Measurements from ENCODE around the gene SYNE1.
A peak's percentile ranks its signal among the peaks of the same experiment; 100 is the strongest.

Gene SYNE1

GRCh38 chr6:152313542-152314482, 323.4 kb downstream of the SYNE1 start:
- Histone ChIP-seq H3K27me3 (ENCODE audit: control insufficient read depth, insufficient read depth, low read length) (no peaks in the 10 kb centered on the region), H3K36me3 (ENCODE audit: control insufficient read depth, insufficient read depth, low read length) (no peaks in the 10 kb centered on the region), H3K4me3 (ENCODE audit: low read depth, low read length) (no peak overlapping the region; the same call in 1 of the 2 replicates), H3K27ac (ENCODE audit: low read depth, low read length) (peak overlapping the region; percentile 64; the same call in 1 of the 2 replicates), H3K4me1 (ENCODE audit: control insufficient read depth, insufficient read depth, low read length) (peaks cover 9% of the 10 kb centered on the region; the same call in 1 of the 2 replicates), H3K9me3 (ENCODE audit: control insufficient read depth, insufficient read depth, low read depth, low read length) (no peaks in the 10 kb centered on the region), H3K9ac (ENCODE audit: low read length) (peak overlapping the region; percentile 20)

GRCh38 chr6:152312434-152312833, 324.7 kb downstream of the SYNE1 start:
- Histone ChIP-seq H3K27ac (ENCODE audit: low read depth, low read length) (no peak overlapping the region), H3K4me1 (ENCODE audit: control insufficient read depth, insufficient read depth, low read length) (peaks cover 9% of the 10 kb centered on the region; the same call in 1 of the 2 replicates), H3K9ac (ENCODE audit: low read length) (no peak overlapping the region), H3K9me3 (ENCODE audit: control insufficient read depth, insufficient read depth, low read depth, low read length) (no peaks in the 10 kb centered on the region), H3K4me3 (ENCODE audit: low read depth, low read length) (no peak overlapping the region), H3K27me3 (ENCODE audit: control insufficient read depth, insufficient read depth, low read length) (no peaks in the 10 kb centered on the region), H3K36me3 (ENCODE audit: control insufficient read depth, insufficient read depth, low read length) (no peaks in the 10 kb centered on the region)

DNA sequence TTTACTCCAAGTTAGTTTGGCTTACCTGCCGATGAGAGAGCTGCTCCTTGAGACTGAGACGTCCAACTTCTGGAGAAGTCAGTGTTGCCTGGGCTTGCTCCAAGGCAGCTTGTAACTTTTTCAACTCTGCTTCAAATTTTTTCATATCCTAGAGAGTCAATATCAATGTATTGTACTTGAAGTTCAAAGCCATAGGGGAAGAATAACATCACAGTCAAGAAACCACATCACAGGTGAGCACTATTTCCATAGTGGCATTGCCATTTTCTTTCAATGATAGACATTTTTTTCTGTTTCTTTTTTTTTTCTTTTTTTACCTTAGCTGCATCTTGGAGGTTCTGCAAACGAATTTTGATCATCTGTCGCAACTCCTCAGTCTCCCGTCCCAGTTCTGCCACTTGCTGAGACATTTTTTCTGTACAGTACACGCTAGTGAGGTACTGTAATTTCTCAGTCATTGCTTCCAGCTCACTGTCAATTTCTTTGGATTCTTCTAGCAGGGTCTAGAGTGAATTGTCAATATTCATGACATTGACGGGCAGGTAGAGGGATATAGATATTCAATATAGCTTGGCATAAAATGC, 326.7 kb downstream of the SYNE1 start:
- no peaks in the 10 kb centered on the region for H3K27me3 ChIP-seq (ENCODE audit: control insufficient read depth, insufficient read depth, low read length)
- H3K27ac ChIP-seq (ENCODE audit: low read depth, low read length) = no peak overlapping the region
- no peaks in the 10 kb centered on the region for H3K9me3 ChIP-seq (ENCODE audit: control insufficient read depth, insufficient read depth, low read depth, low read length)
- no peak overlapping the region for H3K4me3 ChIP-seq (ENCODE audit: low read depth, low read length)
- H3K36me3 ChIP-seq (ENCODE audit: control insufficient read depth, insufficient read depth, low read length) = no peaks in the 10 kb centered on the region
- peaks cover 9% of the 10 kb centered on the region; the same call in 1 of the 2 replicates for H3K4me1 ChIP-seq (ENCODE audit: control insufficient read depth, insufficient read depth, low read length)
- no peak overlapping the region for H3K9ac ChIP-seq (ENCODE audit: low read length)

- no peaks in the 10 kb centered on the region for H3K27me3 ChIP-seq (ENCODE audit: control insufficient read depth, insufficient read depth, low read length)
- peaks cover 9% of the 10 kb centered on the region; the same call in 1 of the 2 replicates for H3K4me1 ChIP-seq (ENCODE audit: control insufficient read depth, insufficient read depth, low read length)
- no peak overlapping the region for H3K4me3 ChIP-seq (ENCODE audit: low read depth, low read length)
- no peaks in the 10 kb centered on the region for H3K9me3 ChIP-seq (ENCODE audit: control insufficient read depth, insufficient read depth, low read depth, low read length)
- H3K36me3 ChIP-seq (ENCODE audit: control insufficient read depth, insufficient read depth, low read length) = no peaks in the 10 kb centered on the region
- no peak overlapping the region for H3K9ac ChIP-seq (ENCODE audit: low read length)
- H3K27ac ChIP-seq (ENCODE audit: low read depth, low read length) = no peak overlapping the region
Observed at GRCh38 chr6:152309648-152310047, 327.5 kb downstream of the SYNE1 start.

DNA sequence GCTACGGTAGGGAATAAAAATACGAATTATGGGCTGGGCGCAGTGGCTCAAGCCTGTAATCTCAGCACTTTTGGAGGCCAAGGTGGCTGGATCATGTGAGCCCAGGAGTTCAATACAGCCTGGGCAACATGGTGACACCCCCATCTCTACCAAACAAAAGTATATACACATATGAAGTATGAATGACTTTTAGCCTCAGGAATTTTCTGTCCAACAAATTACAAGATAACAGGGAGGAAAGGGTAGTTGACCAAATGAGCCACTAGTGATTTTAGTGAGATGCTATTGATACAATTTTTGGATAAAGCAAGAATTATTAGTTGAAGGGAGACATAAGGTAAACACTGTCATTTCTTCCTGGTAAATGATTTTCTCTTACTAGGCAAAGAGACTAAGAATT, 328.2 kb downstream of the SYNE1 start:
- no peaks in the 10 kb centered on the region for H3K36me3 ChIP-seq (ENCODE audit: control insufficient read depth, insufficient read depth, low read length)
- peaks cover 7% of the 10 kb centered on the region; the same call in 1 of the 2 replicates for H3K4me1 ChIP-seq (ENCODE audit: control insufficient read depth, insufficient read depth, low read length)
- H3K4me3 ChIP-seq (ENCODE audit: low read depth, low read length) = no peak overlapping the region
- no peaks in the 10 kb centered on the region for H3K9me3 ChIP-seq (ENCODE audit: control insufficient read depth, insufficient read depth, low read depth, low read length)
- no peak overlapping the region for H3K27ac ChIP-seq (ENCODE audit: low read depth, low read length)
- H3K9ac ChIP-seq (ENCODE audit: low read length) = no peak overlapping the region
- no peaks in the 10 kb centered on the region for H3K27me3 ChIP-seq (ENCODE audit: control insufficient read depth, insufficient read depth, low read length)

DNA sequence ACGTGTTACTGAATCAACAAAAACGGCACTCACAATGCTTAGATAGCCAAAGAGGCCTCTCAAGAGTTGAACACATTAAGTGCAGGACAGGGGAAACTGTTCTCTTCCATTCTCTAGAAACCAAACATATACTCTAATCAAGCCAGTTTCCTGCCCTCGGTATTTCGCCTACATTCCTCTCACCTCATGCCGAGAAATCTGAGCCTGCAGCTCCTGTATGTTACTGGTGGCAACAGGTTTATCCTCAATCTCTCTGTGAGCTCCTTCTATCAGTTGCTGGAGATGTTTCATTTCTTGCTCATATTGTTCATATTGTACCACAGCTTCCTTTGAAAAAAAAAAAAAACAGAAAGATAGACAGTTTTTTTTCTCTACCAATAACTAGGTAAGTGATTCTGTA, 328.9 kb downstream of the SYNE1 start:
- Histone ChIP-seq H3K9me3 (ENCODE audit: control insufficient read depth, insufficient read depth, low read depth, low read length) (no peaks in the 10 kb centered on the region), H3K9ac (ENCODE audit: low read length) (no peak overlapping the region), H3K27me3 (ENCODE audit: control insufficient read depth, insufficient read depth, low read length) (no peaks in the 10 kb centered on the region), H3K4me3 (ENCODE audit: low read depth, low read length) (no peak overlapping the region), H3K4me1 (ENCODE audit: control insufficient read depth, insufficient read depth, low read length) (no peaks in the 10 kb centered on the region), H3K27ac (ENCODE audit: low read depth, low read length) (no peak overlapping the region), H3K36me3 (ENCODE audit: control insufficient read depth, insufficient read depth, low read length) (no peaks in the 10 kb centered on the region)

- Histone ChIP-seq H3K4me1 (ENCODE audit: control insufficient read depth, insufficient read depth, low read length) (0 out of 2 replicates have a peak, but pooled peaks cover 3% of the 10 kb centered on the region), H3K36me3 (ENCODE audit: control insufficient read depth, insufficient read depth, low read length) (no peaks in the 10 kb centered on the region), H3K27ac (ENCODE audit: low read depth, low read length) (no peak overlapping the region), H3K4me3 (ENCODE audit: low read depth, low read length) (no peak overlapping the region), H3K9ac (ENCODE audit: low read length) (no peak overlapping the region), H3K9me3 (ENCODE audit: control insufficient read depth, insufficient read depth, low read depth, low read length) (no peaks in the 10 kb centered on the region), H3K27me3 (ENCODE audit: control insufficient read depth, insufficient read depth, low read length) (no peaks in the 10 kb centered on the region)
Observed at GRCh38 chr6:152305672-152306071, 331.5 kb downstream of the SYNE1 start.

DNA sequence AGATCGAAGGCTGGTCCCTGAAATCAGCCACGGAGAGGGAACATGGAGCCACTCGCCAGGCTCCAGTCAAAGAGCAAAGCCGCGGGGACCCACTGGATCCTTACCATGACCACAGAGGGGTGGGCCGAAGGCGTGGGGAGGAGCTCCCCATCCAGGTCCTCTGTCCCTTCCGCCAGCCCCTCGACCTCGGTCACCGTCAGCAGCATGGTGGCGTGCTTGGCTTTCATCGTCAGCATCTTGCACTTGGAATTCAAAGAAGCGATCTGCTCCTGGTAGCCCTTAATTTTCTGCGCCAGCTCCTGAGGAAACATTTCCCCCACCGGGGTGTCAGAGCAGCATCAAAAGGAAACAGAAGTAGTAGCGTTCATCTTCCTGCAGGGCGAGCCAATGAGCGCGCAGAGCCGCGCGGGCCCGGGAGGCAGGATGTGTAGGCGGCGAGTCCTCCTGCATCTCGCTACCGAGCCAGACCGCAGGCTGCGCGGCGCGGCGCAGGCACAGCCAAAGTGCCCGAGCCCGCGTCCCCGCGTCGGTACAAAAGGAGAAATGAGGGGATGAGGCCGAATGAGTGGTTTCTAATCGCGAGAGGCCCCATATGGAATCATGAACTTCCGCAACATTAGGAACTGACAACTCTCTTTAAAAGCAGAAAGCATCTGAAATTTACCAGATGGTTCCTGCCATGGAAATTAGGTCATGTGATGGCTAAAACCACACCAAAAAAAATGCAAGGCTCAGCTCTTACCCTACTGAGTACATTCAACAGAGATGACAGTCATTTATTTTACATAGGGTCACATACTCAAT, 335.2 kb downstream of the SYNE1 start:
- H3K4me1 ChIP-seq (ENCODE audit: control insufficient read depth, insufficient read depth, low read length) = peaks cover 12% of the 10 kb centered on the region
- H3K9ac ChIP-seq (ENCODE audit: low read length) = peak overlapping the region; percentile 43
- peak overlapping the region; percentile 71 for H3K4me3 ChIP-seq (ENCODE audit: low read depth, low read length)
- no peaks in the 10 kb centered on the region for H3K36me3 ChIP-seq (ENCODE audit: control insufficient read depth, insufficient read depth, low read length)
- no peaks in the 10 kb centered on the region for H3K9me3 ChIP-seq (ENCODE audit: control insufficient read depth, insufficient read depth, low read depth, low read length)
- H3K27me3 ChIP-seq (ENCODE audit: control insufficient read depth, insufficient read depth, low read length) = no peaks in the 10 kb centered on the region
- H3K27ac ChIP-seq (ENCODE audit: low read depth, low read length) = no peak overlapping the region

GRCh38 chr6:152301021-152301764, 336.0 kb downstream of the SYNE1 start:
- H3K27me3 ChIP-seq (ENCODE audit: control insufficient read depth, insufficient read depth, low read length) = no peaks in the 10 kb centered on the region
- no peaks in the 10 kb centered on the region for H3K9me3 ChIP-seq (ENCODE audit: control insufficient read depth, insufficient read depth, low read depth, low read length)
- H3K9ac ChIP-seq (ENCODE audit: low read length) = peak overlapping the region; percentile 25
- no peaks in the 10 kb centered on the region for H3K36me3 ChIP-seq (ENCODE audit: control insufficient read depth, insufficient read depth, low read length)
- H3K4me1 ChIP-seq (ENCODE audit: control insufficient read depth, insufficient read depth, low read length) = peaks cover 18% of the 10 kb centered on the region
- peak overlapping the region; percentile 71 for H3K4me3 ChIP-seq (ENCODE audit: low read depth, low read length)
- no peak overlapping the region for H3K27ac ChIP-seq (ENCODE audit: low read depth, low read length)

DNA sequence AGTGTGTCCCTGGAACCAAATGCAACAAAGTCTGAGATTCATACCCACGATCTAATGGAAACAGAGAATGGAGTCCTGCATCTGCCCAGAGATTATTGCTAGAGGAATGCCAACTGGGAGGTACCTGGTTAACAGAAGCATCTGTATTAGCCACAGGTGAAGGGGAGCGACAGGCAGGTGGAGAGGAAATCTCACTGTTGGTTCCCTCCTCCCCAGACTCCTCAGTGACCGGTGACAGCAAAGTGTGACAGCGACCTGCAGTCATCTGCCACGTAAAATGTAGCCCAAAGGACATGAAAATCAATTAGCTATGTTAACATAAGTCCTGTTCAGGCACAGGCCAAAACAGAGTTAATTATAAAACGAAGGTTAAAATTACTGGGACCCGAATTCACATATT, 336.6 kb downstream of the SYNE1 start:
- Histone ChIP-seq H3K9me3 (ENCODE audit: control insufficient read depth, insufficient read depth, low read depth, low read length) (no peaks in the 10 kb centered on the region), H3K4me3 (ENCODE audit: low read depth, low read length) (no peak overlapping the region), H3K9ac (ENCODE audit: low read length) (no peak overlapping the region), H3K27ac (ENCODE audit: low read depth, low read length) (no peak overlapping the region), H3K4me1 (ENCODE audit: control insufficient read depth, insufficient read depth, low read length) (peaks cover 18% of the 10 kb centered on the region), H3K36me3 (ENCODE audit: control insufficient read depth, insufficient read depth, low read length) (no peaks in the 10 kb centered on the region), H3K27me3 (ENCODE audit: control insufficient read depth, insufficient read depth, low read length) (no peaks in the 10 kb centered on the region)

All from HUES6 (cell line).